NOMO-1 (cell line): Measurements from ENCODE around the gene RHD.
"Not testable (repeated sequence)": the region's sequence is repeated elsewhere in the genome, so short reads cannot be mapped to it uniquely, and the experiment has no call there.

Experiments
- DNase-seq, 2 experiments: peaks; one replicate each; lab custom pipeline; 2025; ENCODE audit not compliant: unreplicated experiment in 2 of 2; lab: John Stamatoyannopoulos, UW

RHD gene

DNA sequence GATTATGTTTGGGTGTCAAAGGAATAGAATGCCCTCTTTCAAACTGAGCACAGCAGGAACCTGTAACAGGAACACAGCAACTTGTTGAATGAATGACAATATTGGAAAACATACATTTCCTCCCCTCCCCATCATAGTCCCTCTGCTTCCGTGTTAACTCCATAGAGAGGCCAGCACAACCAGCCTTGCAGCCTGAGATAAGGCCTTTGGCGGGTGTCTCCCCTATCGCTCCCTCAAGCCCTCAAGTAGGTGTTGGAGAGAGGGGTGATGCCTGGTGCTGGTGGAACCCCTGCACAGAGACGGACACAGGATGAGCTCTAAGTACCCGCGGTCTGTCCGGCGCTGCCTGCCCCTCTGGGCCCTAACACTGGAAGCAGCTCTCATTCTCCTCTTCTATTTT lies at the start of gene RHD:
Gene RHD, plus strand, starts transcription at position 272 of the 400 bp plus-strand sequence. Its CDS starts 39 bp downstream, at position 311.
- not testable (repeated sequence) for DNase-seq

DNA sequence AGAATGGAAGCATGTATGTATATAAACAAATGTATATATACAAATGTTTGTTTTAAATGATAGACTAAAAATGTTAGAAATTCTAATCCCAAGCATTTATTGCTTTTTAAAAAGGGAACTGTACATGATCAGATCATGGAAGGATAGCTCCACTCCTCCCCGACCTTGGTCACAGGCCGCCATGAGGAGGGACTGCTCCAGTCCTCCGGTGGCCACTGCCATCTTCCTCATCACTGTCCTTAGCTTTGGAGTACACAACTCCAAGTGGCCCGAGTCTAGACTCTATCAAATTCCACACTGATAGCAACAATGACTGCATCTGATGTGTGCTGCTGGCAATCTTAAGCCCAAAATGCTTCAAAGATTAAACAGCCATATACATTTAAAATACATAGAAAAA lies 49.7 kb upstream of the RHD start:
- no peak for DNase-seq

DNA sequence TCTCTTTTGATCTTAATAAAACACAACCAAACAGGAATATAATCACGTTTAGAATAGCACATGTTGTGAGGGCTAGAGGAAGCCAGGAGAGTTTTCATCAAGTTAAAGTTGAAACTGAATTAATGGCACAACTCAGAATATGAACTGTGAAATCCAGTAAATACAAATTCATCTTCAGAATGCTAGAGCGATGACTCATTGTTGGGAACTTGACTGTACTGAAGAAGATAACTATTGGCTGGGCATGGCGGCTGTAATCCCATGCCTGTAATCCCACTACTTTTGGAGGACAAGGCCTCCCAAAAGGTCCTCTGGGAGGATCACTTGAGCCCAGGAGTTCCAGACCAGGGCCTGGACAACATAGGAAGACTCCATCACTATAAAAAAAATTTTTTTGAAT lies 48.8 kb upstream of the RHD start:
- no peak for DNase-seq

DNA sequence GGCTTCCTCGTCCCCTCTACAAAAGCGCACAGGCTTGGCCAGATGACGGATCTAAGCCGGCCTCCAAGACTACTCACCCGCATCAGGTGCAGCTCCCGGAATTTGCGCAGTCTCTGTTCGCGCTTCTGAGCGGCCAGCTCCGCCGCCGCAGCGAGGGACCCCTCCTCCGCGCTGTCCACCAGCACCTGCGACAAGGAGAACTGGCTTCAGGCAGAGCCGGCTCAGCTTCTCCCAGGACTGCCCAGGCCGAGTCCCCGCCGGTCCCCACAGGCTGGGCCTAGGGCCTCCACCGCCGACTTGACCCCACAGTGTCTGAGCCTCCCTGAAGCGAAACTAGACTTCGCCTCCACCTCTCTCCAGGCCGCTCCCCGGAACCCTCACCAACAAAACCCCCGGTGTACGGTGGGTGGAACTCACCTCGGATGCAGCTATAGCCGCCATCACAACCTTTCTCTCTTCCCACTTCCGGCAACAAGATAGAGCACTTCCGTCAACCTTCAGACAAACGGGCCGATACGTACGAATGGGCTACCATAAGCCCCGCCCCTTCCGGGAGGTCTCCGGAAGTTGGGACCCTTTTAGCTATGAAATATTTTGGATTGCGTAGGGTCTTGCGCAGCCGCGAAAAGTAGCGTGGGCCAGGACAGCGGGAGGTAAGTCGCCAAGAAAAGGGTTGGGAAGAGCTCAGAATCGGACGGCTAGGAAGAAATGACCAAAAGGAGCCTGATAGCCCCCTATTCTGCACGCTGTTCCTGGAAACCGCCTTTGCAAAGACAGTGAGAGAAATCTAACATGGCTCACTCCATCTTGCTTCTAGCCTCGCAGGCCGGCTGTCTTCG lies 40.1 kb upstream of the RHD start, which contains the start of gene SYF2:
Gene SYF2, minus strand, starts transcription at position 476 of the 839 bp plus-strand sequence. Its CDS starts 35 bp downstream, at position 441.
- peak; percentile 88 to 95 for DNase-seq

DNA sequence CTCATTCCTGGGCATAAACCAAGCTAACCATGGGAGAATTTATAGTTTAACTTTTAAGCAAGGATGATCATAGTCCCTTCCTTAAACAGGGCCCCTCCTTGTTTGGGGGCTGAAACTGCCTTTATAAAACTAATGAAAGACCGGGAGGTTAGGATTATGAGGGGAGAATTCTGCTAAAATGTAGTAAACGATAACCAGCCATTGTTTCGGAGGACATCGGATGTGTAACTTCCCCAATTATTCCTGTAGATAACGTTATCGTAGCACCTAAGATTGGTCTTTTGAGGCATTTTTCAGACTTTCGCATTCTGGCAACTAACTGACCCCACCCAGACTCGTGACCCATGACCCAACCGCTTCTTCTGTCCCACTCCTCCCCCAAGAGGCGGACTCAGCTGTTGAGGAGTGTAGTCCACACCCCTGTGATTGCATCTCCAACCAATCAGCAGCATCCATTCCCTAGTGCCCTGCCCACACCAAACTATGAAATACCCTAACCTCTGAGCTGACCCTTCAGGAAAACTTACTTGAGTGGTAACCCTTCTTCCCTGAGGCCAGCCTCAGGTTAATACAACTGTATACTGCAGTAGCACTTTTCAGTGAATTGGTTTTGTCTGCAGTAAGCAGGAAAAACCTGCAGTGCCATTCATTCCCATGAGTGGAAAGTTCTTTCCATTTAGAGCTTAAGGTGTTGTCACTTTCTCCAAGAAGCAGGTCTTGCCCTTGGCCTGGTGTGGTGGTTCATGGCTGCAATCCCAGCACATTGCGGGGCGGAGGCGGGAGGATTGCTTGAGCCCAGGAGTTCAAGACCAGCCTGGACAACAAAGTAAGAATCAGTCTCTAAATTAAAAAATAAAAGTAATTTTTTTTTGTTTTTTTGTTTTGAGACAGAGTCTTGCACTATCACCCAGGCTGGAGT lies 39.2 kb upstream of the RHD start:
- peak; percentile 82 to 90 for DNase-seq

DNA sequence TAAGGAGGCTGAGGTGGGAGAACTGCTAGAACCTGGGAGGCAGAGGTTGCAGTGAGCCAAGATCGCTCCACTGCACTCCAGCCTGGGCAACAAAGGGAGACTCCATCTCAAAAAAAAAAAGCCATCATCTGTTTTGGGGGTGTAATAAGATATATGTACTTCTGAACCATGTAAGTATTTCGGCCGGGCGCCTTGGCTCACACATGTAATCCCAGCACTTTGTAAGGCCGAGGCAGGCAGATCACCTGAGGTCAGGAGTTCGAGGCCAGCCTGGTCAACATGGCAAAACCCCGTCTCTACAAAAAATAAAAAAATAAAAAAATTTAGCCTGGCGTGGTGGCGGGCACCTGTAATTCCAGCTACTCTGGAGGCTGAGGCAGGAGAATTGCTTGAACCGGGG lies 36.9 kb upstream of the RHD start:
- not testable (repeated sequence) for DNase-seq

DNA sequence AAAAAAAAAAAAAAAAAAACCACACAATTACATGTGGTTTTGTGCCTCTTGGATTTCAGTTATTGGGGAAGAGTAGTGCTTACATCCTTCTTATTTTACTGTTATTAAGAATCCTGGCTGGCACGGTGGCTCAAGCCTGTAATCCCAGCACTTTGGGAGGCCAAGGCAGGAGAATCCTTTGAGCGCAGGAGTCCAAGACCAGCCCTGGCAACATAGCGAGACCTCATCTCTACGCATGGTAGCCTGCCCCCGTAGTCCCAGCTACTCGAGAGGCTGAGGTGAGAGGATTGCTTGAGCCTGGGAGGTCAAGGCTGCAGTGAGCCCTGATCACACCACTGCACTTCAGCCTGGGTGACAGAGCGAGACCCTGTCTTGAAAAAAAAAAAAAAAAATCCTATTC lies 36.0 kb upstream of the RHD start:
- DNase-seq, result not testable (repeated sequence)

DNA sequence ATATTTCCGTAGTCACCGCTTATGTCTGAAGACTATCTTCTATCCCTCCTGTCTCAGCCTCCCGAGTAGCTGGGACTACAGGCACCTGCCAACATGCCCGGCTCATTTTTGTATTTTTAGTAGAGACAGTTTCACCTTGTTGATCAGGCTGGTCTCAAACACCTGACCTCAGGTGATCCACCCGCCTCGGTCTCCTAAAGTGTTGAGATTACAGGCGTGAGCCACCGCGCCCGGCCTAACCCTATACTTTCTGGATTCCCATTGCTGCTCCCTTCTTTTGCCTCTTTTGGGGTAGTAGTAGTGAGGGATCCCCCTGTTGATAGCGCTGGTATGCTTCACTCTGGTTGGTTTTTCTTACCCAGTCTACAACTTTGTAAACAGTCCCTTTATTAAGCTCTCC lies 34.3 kb upstream of the RHD start:
- no peak for DNase-seq

DNA sequence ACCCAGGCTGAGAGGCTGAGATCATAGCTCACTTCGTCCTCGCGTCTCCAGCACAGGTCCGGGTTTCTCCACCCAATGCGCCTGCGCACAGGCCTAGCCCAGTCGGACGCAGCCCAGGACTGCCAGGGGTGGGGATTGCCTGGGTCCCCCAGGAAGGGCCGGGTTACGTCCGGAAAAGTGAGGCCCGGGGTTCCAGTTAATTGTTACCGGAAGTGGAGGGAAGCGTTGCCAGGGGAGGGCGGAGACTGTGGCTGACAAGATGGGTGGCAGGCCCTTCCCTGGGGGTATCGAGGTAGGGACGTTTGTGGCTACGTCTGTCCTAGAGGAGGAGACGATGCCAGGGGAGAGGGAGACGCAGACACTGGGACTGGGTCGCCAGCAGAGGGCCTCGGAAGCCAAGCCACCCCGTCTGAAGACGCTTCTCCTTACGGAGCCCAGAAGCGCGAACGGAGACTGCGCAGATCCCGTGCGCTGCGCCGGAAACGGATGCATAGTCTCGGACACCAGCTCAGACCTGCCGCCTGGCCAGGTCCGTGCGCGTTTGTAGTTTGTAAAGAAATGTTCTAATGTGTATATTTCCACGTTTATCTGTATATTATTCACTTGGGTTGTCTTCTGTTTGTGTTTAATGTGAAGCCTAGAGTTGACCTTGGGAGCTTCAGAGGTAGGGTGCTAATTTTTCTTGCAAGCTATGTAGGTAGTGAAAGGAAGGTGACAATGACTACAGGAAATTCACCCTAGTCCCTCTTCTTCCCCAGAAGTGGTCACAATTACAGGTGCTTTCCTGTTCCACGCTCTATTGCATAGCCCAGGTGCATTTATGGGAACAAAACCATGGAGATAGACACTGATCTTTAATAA lies 32.4 kb upstream of the RHD start:
- peak; percentile 92 to 93 for DNase-seq

DNA sequence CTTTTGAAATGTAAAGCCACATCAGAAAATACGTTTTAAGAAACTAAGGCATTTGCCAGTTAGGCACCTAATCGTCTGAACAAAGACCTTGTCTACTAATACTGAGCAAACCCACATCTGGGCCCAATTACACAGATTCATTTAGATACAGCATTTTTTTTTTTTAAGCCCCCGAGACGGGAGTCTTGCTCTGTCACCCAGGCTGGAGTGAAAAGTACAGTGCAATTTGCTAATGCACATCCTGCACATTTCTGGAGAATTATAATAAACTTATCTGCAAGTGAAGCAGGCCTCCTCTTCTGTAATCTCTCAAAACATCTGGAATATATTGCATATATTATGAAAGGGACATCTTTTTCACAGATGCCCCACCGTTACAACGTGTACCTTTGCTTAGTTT lies 28.4 kb upstream of the RHD start:
- no peak for DNase-seq

DNA sequence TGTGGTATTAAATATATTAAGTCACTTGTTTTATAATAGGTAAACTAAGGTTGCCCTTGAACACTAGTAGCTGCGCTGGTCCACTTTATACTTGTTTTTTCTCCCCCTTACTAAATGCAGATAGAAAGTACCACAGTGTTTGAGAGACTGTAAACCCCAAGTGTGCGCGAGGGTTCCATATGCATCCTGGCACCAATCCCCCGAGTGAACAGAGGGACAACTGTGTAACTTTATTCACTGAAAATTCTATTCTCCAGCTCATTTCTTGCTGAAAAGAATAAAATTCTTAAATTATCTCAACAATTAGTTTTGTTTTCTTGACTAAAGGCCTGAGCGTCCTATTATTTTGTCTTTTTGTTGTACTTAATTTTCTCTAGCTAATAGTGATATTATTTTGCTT lies 26.9 kb upstream of the RHD start:
- no peak for DNase-seq

DNA sequence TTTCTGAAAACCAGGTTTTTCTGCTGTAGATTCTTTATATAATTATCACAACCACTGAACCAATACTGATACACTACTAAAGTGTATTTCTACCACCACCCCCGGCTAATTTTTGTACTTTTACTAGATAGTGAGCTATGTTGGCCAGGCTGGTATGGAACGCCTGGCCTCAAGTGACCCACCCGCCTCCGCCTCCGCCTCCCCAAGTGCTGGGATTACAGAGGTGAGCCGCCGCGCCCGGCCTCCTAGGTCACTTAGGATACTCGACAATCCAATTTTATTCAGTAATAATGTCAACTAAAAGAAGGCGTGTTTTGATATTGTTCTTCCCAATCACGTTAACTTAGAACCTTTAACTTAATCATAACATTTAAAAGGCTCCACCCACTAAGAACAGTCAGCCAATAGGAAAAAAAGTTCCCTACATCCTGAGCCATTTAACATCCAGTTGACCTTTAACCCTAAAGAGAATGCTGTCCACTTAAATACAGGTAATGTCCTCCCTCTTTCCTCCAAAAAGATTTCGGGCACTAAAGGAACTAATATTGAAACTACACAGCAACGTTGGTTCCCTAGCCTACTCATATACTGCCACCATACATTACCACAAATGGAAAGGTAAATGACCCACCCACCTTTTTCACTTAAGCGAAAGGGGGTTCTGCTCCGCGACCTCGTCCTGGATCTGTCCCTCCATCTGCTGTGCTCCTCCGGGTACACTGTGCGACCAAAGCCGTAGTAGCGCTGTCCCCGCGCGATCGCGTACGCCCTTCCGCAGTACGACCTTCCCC lies 26.3 kb upstream of the RHD start:
- DNase-seq, result no peak

DNA sequence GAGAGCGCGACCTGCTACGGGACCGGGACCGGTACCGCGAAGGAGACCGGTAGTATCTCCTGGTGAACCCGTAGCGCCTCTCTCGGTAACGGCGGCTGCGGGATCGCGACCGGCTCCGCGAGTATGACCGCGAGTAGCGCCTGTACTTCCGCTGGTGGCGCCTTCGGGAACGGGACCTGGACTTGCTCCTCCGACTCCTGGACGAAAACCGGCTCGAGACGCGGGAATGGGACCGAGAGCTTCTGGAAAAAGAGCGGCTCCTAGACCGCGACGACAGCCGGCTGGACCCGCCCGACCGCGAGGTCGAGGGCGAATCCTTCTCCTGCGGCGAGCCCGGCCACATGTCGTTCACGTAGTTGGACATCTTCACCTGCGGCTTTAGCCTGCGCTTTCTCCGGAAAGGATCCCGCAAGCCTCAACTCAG lies 25.7 kb upstream of the RHD start:
- DNase-seq, result peak in 1 of 2 experiments; percentile 27

DNA sequence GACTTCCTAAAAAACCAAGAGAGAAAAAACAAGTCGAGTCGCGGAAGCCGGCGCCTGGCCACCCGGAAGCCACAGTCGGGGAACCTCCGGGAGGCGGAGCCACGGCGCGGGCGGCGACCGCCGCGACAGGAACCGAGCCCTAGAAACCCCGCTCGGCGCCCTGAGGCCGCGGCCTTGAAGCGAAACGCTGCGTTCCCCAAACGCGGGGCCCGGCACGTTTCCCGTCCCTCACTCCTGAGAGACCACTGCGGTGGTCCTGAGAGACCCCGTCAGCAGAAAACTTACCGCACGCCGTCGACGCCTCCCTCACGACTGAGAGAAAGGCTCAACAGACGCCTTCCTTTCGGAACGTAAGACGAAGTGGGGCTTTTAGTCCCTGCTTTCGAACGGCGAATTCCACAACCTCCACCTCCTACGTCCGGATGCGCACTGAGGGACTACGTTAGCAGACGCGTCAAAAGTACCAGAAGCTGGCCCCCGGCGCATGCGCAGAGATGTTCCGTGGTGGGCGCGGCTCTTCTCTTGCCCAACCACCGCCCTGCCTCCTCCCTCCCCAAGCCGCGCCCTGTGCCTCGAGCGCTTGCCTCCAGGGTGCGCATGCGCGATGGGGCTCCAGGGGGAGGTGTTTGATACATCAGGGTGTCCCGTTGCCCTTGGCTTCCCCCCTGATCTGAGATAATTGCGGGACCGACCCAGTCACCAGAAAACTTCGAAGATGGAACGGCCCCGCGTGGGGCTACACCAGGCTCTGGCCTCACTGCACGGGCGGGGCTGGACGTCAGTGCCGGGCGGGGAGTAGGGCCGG lies 25.1 kb upstream of the RHD start, which contains the start of gene RSRP1:
Gene RSRP1, minus strand, starts transcription at position 431 of the 805 bp plus-strand sequence. CDS start 491 bp downstream, outside the sequence.
- DNase-seq, result peak; percentile 94 to 98

DNA sequence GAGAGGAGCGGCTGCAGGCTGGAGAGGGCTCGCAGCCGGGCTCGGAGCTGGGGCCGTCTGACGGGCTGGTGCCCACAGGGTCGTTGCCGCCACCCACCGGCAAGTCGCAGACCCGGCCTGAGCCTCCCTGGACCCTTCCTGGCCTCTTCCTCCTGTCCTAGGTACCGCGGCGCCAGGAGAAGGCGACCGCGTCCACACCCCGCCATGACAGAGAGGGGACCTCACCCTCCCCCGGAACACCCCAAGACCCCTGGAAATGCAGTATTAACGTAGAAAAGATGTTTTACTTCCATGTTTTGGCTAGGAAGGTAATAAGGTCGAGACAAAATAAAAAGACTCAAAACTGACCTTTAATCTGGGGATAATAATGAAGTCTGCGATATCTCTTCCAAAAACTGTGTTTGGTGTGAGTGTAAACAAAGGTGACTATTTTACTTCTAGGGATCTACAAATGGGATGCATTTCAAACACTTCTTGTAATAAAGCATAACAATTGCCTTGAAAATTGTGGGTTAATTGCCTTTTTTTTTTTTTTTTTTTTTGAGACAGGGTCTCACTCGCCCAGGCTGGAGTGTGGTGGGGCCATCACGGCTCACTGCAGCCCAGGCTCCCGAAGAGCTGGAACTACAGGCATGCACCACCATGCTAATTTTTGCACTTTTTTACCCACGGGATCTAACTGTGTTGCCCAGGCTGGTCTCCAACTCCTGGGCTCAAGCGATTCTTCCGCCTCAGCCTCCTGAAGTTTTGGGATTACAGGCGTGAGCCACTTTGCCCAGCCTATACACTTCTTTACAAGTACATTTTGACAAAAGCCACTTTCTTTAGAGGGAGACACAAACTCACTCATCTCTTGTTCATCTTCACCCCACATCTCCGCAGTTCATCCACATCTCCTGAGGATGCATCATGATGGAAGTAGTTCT lies 24.2 kb upstream of the RHD start:
- DNase-seq, result peak in 1 of 2 experiments; percentile 76

DNA sequence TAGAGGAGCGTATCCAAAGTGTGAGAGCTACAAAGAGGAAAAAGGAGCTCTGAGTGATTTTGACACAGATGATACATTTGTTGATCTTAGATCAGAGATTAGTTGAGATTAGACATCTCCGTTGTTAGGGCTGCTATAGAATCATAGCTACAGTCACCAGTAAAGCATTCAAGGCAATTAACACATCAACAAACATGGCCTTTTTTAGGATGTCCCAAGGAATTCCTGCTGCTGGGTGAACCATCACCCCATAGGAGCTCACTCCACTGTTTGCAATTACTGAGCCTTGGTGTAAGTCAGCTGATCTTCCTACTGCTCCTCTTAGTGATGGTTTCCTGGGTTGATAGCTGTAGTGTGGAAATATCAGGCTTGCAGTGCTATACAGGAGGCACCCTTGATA lies 18.4 kb upstream of the RHD start:
- no peak for DNase-seq

DNA sequence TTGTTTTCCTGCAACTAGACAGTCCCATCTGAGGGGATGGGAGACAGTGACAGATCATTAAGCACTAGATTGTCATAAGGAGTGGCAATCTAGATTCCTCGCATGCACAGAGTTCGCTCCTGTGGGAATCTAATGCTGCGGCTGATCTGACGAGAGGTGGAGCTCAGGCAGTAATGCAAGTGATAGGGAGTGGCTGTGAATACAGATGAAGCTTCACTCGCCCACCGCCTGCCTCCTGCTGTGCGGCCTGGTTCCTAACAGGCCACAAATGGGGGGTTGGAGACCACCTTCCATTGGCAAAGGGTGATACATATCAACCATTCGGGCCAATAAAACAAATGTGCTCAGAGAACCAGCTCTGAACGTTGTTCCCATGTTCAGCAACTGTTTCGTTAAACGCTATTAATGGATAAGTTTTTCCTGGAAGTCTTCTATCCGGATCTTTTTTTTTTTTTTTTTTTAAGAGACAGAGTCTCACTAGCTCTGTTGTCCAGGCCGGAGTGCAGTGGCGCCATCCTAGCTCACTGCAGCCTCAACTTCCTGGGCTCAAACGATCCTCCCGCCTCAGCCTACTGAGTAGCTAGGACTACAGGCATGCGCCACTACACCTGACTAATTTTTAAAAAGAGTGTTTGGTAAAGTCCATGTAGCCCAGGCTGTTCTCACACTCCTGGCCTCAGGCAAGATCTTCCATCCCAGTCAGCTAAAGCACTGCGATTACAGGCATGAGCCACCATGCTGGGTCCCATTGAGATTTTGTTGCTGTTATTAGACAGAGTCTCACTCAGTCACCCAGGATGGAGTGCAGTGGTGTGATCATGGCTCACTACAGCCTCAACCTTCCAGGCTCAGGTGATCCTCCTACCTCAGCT lies 16.4 kb upstream of the RHD start:
- no peak for DNase-seq
